NCI-H345 (cell line): ENCODE measurements around the gene PLN.

Experiments used
- DNase-seq: peaks from one replicate; lab custom pipeline; 2025; lab: John Stamatoyannopoulos, UW

The PLN gene

DNA sequence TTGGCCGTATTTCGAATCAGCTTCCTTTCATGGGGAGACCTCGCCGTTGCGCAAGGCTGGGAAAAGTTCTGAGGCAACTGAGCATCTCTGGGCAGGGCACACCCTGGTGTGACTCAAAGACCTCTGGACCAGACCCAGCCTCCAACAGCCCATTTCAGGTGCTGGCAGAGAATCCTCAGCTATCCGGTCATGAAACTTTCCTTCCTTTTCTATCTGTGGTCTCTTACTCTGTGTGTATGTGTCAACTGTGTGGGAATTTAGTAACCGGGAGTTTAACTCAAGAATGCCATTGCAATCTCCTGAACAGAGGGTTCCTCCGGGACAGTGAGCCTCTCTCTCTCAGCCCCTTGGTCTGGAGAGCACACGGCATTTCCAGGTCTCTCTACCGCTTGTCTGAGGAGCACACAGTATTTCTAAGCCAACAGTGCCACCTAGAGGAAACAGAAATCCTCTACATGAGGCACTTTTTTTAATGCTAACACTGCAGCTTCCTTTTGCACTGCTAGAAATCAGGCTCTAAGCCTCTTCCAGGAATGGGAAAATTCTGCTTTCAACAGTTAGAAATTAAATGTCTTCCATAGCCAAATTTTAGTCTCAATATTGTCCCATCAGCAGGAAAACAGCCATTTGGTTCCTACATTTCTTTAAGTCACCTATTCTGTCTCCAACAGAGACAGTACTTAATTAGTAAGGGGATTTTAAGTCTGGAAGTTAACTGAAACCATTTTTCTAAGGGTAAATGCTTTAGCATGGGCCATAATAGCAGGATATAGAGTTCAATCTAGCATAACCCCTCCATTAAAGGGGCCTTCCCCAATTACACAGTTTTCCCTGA, 32.7 kb downstream of the PLN start:
- no peak for DNase-seq

DNA sequence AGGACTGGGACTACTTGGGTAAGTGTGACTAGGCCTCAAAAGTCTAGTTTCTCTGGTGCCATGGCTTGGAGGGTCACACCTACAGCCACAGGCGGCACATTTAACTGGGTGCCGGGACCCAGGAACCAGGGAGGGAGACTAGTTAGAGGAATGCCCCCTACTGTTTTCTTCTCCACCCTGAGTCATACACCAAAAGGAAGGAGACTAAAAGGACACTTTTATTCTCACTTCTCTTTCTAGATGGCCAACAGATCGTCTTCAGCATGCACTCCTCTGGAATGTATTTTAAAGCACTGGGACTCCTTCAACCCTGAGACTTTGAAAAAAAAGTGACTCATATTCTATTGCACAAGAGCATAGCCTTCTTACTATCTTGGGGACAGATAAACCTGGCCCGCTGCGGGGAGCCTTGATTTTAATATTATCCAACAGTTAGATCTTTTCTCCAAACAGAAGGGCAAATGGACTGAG, 33.4 kb downstream of the PLN start:
- DNase-seq, result no peak

DNA sequence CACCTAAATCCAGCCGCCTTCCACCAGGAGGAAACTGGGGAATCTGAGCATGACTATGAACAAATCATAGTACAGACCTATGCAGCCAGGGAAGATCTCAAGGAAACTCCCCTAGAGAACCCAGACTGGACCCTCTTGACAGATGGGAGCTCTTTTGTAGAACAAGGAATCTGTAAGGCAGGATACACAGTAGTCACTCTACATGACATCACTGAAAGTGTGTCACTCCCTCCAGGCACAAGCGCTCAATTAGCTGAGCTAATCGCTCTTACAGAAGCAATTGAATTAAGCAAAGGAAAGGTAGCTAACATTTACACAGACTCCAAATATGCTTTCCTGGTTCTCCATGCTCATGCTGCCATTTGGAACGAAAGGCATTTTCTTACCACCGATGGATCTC, 36.8 kb downstream of the PLN start:
- DNase-seq, result no peak

DNA sequence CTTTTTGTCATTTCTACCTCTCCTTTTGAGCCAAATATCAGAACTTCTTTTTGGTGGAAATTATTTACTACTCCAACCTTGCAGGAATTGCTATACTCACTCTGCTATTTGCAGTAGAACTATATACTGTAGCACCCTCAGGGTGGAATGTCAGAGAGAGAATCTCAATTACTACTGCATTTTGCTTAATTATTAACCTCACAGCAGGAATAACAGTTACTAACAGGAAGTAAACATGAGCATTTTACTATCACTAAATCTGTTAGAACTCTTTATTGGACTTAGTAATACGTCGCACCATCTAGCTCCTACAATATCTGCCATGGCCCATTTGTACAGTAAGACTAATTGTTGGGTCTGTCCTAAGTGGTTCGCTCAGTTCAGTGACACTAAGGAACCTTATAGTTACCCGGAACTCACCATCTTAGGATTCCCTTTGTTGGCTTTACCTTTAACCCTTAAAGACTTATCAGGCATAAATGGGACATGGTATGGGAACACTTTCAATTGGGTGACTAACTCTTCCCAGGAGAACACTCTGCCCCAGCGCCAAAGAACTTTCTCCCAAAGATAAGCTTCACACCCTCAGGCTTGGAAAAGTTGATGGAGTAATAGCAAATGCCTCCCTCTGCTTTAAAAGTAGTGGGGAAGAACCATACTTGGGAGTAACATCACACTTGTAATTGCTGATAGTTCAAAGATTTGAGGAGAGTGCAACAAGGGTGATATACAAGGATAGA, 38.8 kb downstream of the PLN start:
- DNase-seq, result no peak

DNA sequence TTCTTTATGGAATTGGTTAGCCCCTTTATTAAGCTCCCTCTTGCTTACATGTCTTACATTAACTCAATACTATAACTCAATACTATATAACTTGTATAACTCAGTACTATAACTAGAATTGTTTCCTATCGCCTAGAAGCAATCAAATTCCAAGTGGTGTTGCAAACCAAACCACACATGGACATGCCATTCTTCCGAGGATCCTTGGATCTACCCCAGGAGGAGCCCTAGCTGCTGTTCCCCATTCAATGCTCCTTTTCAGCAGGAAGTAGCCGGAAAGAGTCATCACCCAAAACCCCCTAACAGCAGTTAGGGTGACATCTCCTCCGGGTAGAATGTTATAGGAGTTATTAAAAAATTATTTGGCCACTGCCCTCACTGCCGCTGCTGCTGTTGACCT, 40.5 kb downstream of the PLN start:
- DNase-seq, result no peak

DNA sequence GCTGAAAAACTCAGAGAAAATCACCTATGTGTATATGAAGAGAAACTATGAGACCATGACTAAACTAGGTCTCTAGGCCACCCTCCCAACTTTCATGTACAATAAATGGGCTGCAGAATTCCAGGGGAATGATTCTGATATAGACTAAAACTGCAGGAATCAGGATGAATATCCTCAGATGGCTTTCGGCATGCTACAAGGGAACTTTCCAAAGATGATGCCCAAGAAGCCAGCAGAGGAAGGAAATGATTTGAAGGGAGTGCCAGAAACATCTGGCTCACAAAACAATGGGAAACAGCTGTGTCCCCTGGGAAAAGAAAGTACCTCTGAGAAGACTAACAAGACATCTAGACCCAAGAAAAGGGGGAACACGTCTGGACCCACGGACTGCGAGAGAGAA, 41.1 kb downstream of the PLN start:
- DNase-seq, result no peak

DNA sequence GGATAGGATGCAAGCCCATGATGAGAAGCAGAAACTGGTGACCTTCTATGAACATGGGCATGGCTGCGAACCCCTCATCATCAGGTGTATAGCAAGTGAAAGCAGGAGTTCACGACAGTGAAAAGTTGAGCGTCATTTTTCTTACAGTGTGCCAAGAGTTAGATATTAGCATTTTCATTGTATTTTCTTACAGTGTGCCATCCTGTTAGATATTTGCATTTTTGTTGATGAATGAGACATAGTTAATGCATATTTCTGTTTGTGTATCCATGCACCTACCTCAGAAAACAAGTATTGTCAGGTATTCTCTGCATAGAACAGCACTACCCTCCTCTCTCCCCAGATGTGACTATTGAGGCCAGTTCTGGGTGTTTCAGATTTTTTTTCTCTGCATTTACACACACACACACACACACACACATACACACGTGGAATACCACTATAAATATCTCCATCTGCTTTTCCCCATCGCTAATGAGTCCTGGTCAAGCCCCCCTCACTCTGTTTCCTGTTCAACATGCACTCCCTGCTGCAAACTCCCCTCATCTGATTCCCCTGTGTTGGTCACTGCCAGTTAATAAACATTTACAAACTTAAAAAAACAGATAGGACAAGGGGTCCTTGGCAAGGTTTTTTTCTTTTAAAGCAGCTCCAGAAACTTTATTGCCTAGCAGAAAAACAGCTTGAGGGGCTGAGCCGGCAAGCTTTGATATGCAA, 41.7 kb downstream of the PLN start:
- DNase-seq, result no peak

DNA sequence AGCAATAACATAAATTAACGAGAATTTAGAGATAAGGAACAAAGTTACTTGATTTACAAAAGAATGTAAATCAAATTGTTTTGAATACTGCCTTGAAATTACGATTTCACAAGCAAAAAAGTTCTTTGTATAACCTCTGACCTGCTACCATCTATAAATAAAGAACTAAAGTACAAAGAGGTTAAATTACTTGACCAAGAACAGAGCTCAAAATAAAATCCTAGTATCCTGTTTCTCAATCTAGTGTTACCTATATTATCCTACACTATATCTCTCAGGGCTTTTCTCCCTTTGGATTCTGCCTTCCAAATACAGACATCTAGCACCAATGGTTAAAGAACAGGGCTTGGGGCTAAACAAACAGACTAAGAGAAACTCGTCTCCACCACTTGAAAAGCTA, 43.8 kb downstream of the PLN start:
- DNase-seq, result no peak

DNA sequence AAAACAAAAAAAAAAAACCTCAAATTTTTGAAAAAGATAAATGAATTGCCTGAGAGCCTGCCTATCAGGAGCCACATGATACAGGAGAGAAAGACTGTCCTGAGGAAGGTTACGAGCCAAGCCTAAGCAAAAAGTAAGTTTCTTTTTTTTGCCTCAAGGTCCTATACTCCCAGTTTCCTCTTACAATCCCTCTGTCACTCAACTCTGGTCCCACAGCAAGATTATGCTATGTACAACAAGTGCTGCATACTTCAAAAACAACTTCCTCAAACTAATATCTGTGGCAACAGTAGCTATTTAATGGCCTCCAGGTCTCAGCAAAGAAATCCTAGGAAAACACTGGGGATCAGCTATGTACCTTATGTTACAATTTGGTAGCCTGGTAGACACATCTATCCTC, 46.8 kb downstream of the PLN start:
- DNase-seq, result no peak

DNA sequence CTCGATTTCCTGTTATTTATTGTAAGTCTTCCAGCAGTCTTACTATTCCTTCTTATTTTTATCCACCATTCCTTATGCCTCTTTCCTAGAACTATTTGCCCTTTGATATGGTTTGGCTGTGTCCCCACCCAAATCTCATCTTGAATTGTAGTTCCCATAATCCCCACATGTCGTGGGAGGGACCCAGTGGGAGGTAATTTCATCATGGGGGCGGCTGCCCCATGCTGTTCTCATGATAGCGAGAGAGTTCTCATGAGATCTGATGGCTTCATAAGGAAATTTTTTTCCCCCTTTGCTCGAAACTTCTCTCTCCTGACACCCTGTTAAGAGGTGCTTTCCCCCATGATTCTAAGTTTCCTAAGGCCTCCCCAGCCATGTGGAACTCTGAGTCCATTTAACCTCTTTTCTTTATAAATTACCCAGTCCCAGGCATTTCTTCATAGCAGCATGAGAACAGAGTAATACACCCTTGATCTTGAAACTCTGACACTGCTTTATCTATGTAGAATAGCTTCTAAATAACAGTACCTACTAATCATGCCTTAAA, 48.8 kb downstream of the PLN start:
- DNase-seq, result no peak

DNA sequence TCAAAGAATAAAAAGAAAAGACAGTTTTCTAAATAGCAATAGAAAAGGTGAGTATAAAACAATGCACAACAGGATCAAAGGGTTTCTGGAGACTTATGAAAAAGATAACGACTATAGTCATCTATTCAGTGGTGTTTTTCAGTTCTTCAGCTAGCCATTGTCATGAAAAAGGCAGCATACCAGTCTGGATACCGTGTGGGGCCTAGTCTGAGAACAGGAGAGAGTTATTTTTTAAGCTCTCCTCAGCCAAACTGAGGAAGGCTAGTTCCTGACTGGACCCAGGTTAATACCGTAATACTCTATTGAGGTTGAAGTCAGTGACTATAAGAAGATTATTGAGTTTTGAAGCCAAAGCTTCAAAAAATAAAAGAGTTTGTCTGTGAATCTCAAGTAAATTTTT, 49.5 kb downstream of the PLN start:
- DNase-seq, result no peak

DNA sequence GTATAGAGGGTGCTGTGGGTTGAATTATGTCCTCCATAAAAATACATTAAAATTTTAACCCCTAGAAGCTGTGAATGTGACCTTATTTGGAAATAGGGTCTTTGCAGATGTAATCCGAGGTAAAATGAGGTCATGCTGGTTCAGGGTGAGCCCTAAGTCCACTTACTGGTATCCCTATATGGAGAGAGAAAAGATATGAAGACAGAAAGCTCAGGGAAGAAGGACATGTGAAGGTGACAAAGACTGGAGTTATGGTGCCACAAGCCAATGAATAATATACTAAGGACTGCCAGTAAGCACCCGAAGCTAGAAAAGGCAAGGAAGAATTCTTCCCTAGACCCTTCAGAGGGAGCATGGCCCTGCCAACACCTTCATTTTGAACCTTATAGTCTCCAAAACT, 50.2 kb downstream of the PLN start:
- no peak for DNase-seq

DNA sequence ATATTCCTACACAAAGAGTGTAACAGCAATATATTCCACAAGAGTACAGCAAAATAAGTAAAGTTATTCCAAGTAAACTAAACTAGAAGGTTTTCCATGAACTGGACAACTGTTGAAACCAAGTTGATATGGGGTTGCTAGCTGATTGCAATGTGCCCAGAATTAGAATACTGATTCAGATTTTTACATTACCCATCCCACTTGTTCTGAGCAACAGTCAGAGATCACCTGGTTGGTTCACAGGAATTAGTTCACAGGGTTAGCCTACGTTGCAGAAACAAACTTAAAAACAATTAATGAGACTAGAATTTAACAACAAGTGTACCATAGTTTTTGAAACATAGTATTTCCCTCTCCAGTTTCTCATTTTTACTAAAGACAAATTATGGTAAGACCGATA, 54.2 kb downstream of the PLN start:
- no peak for DNase-seq

DNA sequence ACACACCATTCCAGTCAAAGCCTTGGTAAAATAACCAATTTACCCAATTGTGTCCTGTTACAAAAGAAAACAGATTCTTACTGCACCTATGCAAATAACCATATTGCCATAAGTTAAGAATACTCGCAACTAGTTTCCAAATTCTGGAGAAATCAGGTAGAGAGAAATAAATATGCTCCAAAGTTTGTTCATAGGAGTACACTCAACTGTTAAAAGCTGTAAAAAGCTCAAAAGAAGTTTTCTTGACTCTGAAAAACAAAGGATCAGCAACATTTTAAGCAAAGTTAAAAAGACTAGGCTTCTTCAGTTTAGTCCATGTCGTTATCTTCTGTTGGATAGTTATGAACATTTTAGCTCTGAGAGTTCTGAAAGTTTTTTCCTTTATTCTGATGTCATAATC, 55.3 kb downstream of the PLN start:
- DNase-seq, result no peak

DNA sequence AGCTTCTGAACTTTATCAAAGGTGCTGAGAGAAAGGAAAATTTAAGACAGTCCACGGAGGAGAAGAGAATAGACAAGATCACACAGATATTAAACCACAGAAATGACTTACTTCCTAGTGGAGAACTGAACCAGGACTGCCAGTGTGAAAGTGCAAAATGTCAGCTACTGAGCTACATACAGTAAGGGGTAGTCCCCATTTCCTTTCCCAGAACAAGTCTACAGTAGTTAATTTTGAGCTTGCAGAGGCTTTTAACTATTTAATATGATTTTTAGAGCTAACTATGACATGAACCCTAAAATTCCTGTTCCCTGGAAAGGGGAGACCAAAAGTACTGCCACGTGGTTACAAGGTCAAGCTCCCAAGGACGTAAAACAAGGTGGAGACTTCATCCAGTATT, 58.2 kb downstream of the PLN start:
- no peak for DNase-seq

DNA sequence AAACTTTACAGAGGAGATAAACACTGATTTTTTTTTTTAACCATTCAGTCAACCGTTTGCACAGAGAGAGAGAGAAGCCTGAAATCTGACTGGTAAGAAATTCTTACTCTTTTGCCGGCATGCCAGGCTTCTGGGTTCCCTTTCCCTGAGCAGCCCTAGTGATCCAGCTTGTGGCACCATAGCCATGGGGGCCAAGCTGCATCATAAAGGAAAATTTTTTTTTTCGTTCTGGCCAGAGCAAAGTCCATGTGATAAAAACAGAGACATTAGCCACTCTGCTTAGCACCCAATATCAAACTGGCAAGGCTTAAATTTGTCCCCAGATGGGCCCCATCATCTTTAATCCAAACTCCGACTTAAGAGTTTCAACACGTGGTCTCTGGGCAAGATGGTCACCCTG, 58.8 kb downstream of the PLN start:
- no peak for DNase-seq
